PC-9 (cell line): ENCODE data around the gene ZCCHC7.

Experiments used
- EZH2 ChIP-seq: fragments of 200-600 bp; sonication (generic); IDR thresholded peaks from 2 replicates; pipeline ENCODE4 v1.8.0; 2017; ENCODE audit warnings: antibody characterized with exemption, low read depth
- TF ChIP-seq, protein P1 (sequence below): fragments of 200-600 bp; sonication (generic); conservative IDR thresholded peaks from 2 replicates; pipeline ENCODE4 v1.6.1; 2017; ENCODE audit warnings: mixed run types, antibody characterized with exemption, mild to moderate bottlenecking, moderate library complexity

GRCh38 chr9:37363124-37363523 lies 242.8 kb downstream of the ZCCHC7 start:
- no peak for TF ChIP-seq EZH2
- TF ChIP-seq, protein P1, sequence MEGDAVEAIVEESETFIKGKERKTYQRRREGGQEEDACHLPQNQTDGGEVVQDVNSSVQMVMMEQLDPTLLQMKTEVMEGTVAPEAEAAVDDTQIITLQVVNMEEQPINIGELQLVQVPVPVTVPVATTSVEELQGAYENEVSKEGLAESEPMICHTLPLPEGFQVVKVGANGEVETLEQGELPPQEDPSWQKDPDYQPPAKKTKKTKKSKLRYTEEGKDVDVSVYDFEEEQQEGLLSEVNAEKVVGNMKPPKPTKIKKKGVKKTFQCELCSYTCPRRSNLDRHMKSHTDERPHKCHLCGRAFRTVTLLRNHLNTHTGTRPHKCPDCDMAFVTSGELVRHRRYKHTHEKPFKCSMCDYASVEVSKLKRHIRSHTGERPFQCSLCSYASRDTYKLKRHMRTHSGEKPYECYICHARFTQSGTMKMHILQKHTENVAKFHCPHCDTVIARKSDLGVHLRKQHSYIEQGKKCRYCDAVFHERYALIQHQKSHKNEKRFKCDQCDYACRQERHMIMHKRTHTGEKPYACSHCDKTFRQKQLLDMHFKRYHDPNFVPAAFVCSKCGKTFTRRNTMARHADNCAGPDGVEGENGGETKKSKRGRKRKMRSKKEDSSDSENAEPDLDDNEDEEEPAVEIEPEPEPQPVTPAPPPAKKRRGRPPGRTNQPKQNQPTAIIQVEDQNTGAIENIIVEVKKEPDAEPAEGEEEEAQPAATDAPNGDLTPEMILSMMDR = no peak
